IMR-90 (cell line): ENCODE measurements around the gene MCM5. TPM values are rescaled to one million over a fixed set of nuclear protein-coding genes. Genes with fewer than 3 reads are reported as not detected.

ENCODE experiments used
- ATAC-seq: fragments of 200-7000 bp; cut with Tn5 transposase; 2 replicates; pipeline ENCODE4 v1.9.1; 2020; ENCODE audit warnings: low read depth, mild to moderate bottlenecking, moderate library complexity
- BruUV-seq: library from RNA; stranded (reverse); fragments of 400-500 nt; replicated peaks from 2 replicates; lab custom pipeline; 2021; lab: Mats Ljungman, UMichigan
- CTCF ChIA-PET: fragments of 300-600 bp; formaldehyde crosslinking; extraction: SDS; loops from one replicate; lab custom pipeline; 2021; ENCODE audit warnings: antibody characterized with exemption; lab: Yijun Ruan, JAX
- POLR2A ChIA-PET: fragments of 300-600 bp; sonication (Branson Sonifier 250); formaldehyde crosslinking; loops from one replicate; lab custom pipeline; 2022; ENCODE audit warnings: antibody characterized with exemption; ENCODE audit not compliant: unreplicated experiment; lab: Charles Lee
- DNase-seq: peaks from one replicate; pipeline ENCODE4 v3.0.0; 2013
- H2AFZ ChIP-seq: replicated peaks from 2 replicates; pipeline ENCODE3; 2013; ENCODE audit warnings: low read length, mild to moderate bottlenecking; ENCODE audit not compliant: poor library complexity
- H2AK5ac ChIP-seq: 2 replicates; pipeline ENCODE4 v1.6.1; 2013; ENCODE audit warnings: low read depth, low read length, inconsistent platforms
- H2AK9ac ChIP-seq: replicated peaks from 2 replicates; pipeline ENCODE3; 2013; ENCODE audit warnings: mild to moderate bottlenecking, low read depth, low read length, moderate library complexity; ENCODE audit not compliant: poor library complexity
- H2BK120ac ChIP-seq: 2 replicates; pipeline ENCODE4 v1.6.1; 2013; ENCODE audit warnings: low read depth, low read length, inconsistent platforms
- H2BK15ac ChIP-seq: 3 replicates; pipeline ENCODE4 v1.6.1; 2013; ENCODE audit warnings: low read depth, low read length, inconsistent platforms
- H2BK20ac ChIP-seq: 2 replicates; pipeline ENCODE4 v1.6.1; 2013; ENCODE audit warnings: low read depth, mild to moderate bottlenecking, inconsistent platforms, low read length, moderate library complexity
- H2BK5ac ChIP-seq: 2 replicates; pipeline ENCODE4 v1.6.1; 2013; ENCODE audit warnings: mild to moderate bottlenecking, low read depth, low read length, inconsistent platforms; ENCODE audit not compliant: poor library complexity, severe bottlenecking
- H3K14ac ChIP-seq: replicated peaks from 2 replicates; pipeline ENCODE4 v1.6.1; 2013; ENCODE audit warnings: low read depth, low read length, inconsistent platforms
- H3K18ac ChIP-seq: 2 replicates; pipeline ENCODE4 v1.6.1; 2013; ENCODE audit warnings: low read depth, low read length, control low read depth
- H3K23ac ChIP-seq: 2 replicates; pipeline ENCODE4 v1.6.1; 2013; ENCODE audit warnings: low read depth, low read length, inconsistent platforms
- H3K27ac ChIP-seq: 2 replicates; pipeline ENCODE4 v1.5.1; 2013; ENCODE audit warnings: mild to moderate bottlenecking, control low read depth, low read length; ENCODE audit not compliant: insufficient read depth
- H3K27me3 ChIP-seq: 2 replicates; pipeline ENCODE4 v1.6.1; 2013; ENCODE audit warnings: low read length; ENCODE audit not compliant: control insufficient read depth, insufficient read depth
- H3K36me3 ChIP-seq: 2 replicates; pipeline ENCODE4 v1.6.1; 2013; ENCODE audit warnings: low read length, mixed read lengths; ENCODE audit not compliant: control insufficient read depth, insufficient read depth
- H3K4ac ChIP-seq: 2 replicates; pipeline ENCODE4 v1.6.1; 2013; ENCODE audit warnings: low read depth, low read length, inconsistent platforms
- H3K4me1 ChIP-seq: 2 replicates; pipeline ENCODE4 v1.6.1; 2013; ENCODE audit warnings: low read length, mixed read lengths; ENCODE audit not compliant: control insufficient read depth, insufficient read depth
- H3K4me2 ChIP-seq: 2 replicates; pipeline ENCODE4 v1.6.1; 2013; ENCODE audit warnings: low read depth, mild to moderate bottlenecking, control low read depth, low read length, moderate library complexity
- H3K4me3 ChIP-seq: 2 replicates; pipeline ENCODE4 v1.5.1; 2013; ENCODE audit warnings: low read depth, mild to moderate bottlenecking, control low read depth, low read length, moderate library complexity; ENCODE audit not compliant: insufficient read depth
- H3K56ac ChIP-seq: 2 replicates; pipeline ENCODE4 v1.6.1; 2013; ENCODE audit warnings: low read length, inconsistent platforms; ENCODE audit not compliant: insufficient read depth; ENCODE audit errors: extremely low read depth
- H3K79me1 ChIP-seq, 2 experiments: 2 replicates each; pipeline ENCODE4 v1.6.1; 2013; ENCODE audit warnings: low read length in 2 of 2, inconsistent platforms in 1 of 2, low read depth in 1 of 2
- H3K9ac ChIP-seq: 2 replicates; pipeline ENCODE4 v1.6.1; 2013; ENCODE audit warnings: low read depth, low read length, control low read depth
- H3K9me1 ChIP-seq: 2 replicates; pipeline ENCODE4 v1.6.1; 2013; ENCODE audit warnings: low read length, inconsistent platforms; ENCODE audit not compliant: insufficient read depth
- H3K9me3 ChIP-seq: 2 replicates; pipeline ENCODE4 v1.6.1; 2013; ENCODE audit warnings: low read length; ENCODE audit not compliant: control insufficient read depth, insufficient read depth
- H4K20me1 ChIP-seq: 2 replicates; pipeline ENCODE4 v1.6.1; 2013; ENCODE audit warnings: low read length, inconsistent platforms; ENCODE audit not compliant: insufficient read depth
- H4K5ac ChIP-seq: 2 replicates; pipeline ENCODE4 v1.6.1; 2013; ENCODE audit warnings: mild to moderate bottlenecking, low read depth, low read length, control low read depth
- H4K8ac ChIP-seq, 2 experiments: 2 replicates each; pipeline ENCODE4 v1.6.1; 2013; ENCODE audit warnings: low read depth in 2 of 2, low read length in 2 of 2, control low read depth in 1 of 2, inconsistent platforms in 1 of 2
- H4K91ac ChIP-seq: 2 replicates; pipeline ENCODE4 v1.6.1; 2013; ENCODE audit warnings: low read depth, low read length, inconsistent platforms; ENCODE audit not compliant: insufficient read depth
- CTCF ChIP-seq: conservative IDR thresholded peaks from 2 replicates; pipeline ENCODE4 v1.5.1; 2012; ENCODE audit warnings: mild to moderate bottlenecking, low read depth, low read length, improper control_type of control experiment
- USF2 ChIP-seq: fragments of 150-350 bp; IDR thresholded peaks from 2 replicates; pipeline ENCODE4 v1.6.1; 2017; ENCODE audit warnings: mild to moderate bottlenecking, antibody characterized with exemption, low read length, low read depth
- WGBS, 2 experiments: methylation state at CpG; one replicate each; pipeline versions ENCODE4 v1.1.5 to v1.1.7; 2013; ENCODE audit warnings: missing lambda C conversion rate in 2 of 2; ENCODE audit not compliant: insufficient read length in 1 of 2; ENCODE audit errors: extremely low coverage in 2 of 2; 5-methylcytosine and 5-hydroxymethylcytosine counted together
- dilution Hi-C: fragments of 300-500 bp; cut with HindIII; formaldehyde crosslinking; loops from one replicate; pipeline ENCODE4 v1.14.3; 2018; ENCODE audit warnings: low sequenced_read_pairs; ENCODE audit not compliant: unreplicated experiment
- in situ Hi-C: fragments of 300-500 bp; cut with MboI; formaldehyde crosslinking; loops from 3 replicates; pipeline ENCODE4 v1.14.3; 2019; ENCODE audit warnings: low sequenced_read_pairs, inconsistent platforms, mixed read lengths
- intact Hi-C: fragments of 100-400 bp; cut with micrococcal nuclease; formaldehyde crosslinking; loops from 2 replicates; pipeline ENCODE4 v1.10.0; 2022
- polyA plus RNA-seq, 3 experiments: library from polyadenylated mRNA; depleted of rRNA; stranded (reverse); fragments of >200 nt; gene quantifications; 2 replicates each; pipeline ENCODE4 v1.2.3, GENCODE V29; 2012; ENCODE audit warnings: low replicate concordance in 1 of 3
- total RNA-seq: library from RNA; depleted of rRNA; stranded (reverse); fragments of >200 nt; gene quantifications from 2 replicates; pipeline ENCODE4 v1.2.3, GENCODE V29; 2012

Gene MCM5
- total and polyA plus RNA-seq, 2 of the 4 experiments (the other 2 are of a cell fraction): 43.0 to 58.6 TPM

GRCh38 chr22:35352214-35353111 lies 47.5 kb upstream of the MCM5 start:
- Histone ChIP-seq H4K5ac (no peak overlapping the region), H2BK5ac (no peak overlapping the region), H3K36me3 (peaks cover 2% of the 10 kb centered on the region; the same call in 1 of the 2 replicates), H3K18ac (no peak overlapping the region), H3K9me1 (peaks cover 2% of the 10 kb centered on the region; the same call in 1 of the 2 replicates), H3K9me3 (no peaks in the 10 kb centered on the region), H2BK15ac (no peak overlapping the region), H3K4ac (no peak overlapping the region), H2AK5ac (peak overlapping the region; percentile 58; the same call in 1 of the 2 replicates), H3K56ac (no peak overlapping the region), H3K27me3 (no peaks in the 10 kb centered on the region), H2BK120ac (no peak overlapping the region), H3K9ac (no peak overlapping the region), H2AK9ac (no peak overlapping the region), H3K27ac (no peak overlapping the region), H3K4me3 (no peak overlapping the region), H3K23ac (no peak overlapping the region), H3K4me1 (peaks cover 15% of the 10 kb centered on the region), H3K4me2 (no peak overlapping the region), H3K79me1 (no peaks in the 10 kb centered on the region), H4K8ac (no peak overlapping the region), H2AFZ (peak overlapping the region; percentile 46), H4K20me1 (no peaks in the 10 kb centered on the region), H2BK20ac (no peak overlapping the region), H4K91ac (no peak overlapping the region), H3K14ac (no peak overlapping the region)
- POLR2A ChIA-PET: no interaction called here
- TF ChIP-seq USF2 (no peak), CTCF (peak; percentile 18; the same call in 1 of the 2 replicates)
- in situ Hi-C loops: loop anchor here (5.0 to 10.0 kb wide), 2 partner anchors 235 to 772 kb away; no protein-coding TSS in a partner anchor
- no peak for DNase-seq
- dilution Hi-C loops: no loop called here
- 94% methylated on average over 8 of the region's 19 CpGs; no CpG with 5 or more reads in 1 of the 2 experiments for WGBS, 2 experiments
- no peak for ATAC-seq
- CTCF ChIA-PET: interaction anchor here (0.5 to 1.1 kb wide), 2 partner anchors 17 to 57 kb away, joined by 3 read pairs; no protein-coding TSS in a partner anchor
- BruUV-seq: no TSS peak
- intact Hi-C loops: loop anchor here (5.0 kb wide), 2 partner anchors 385 to 565 kb away; no protein-coding TSS in a partner anchor
